ENCODE results near the gene SEC24D.

The SEC24D gene

DNA sequence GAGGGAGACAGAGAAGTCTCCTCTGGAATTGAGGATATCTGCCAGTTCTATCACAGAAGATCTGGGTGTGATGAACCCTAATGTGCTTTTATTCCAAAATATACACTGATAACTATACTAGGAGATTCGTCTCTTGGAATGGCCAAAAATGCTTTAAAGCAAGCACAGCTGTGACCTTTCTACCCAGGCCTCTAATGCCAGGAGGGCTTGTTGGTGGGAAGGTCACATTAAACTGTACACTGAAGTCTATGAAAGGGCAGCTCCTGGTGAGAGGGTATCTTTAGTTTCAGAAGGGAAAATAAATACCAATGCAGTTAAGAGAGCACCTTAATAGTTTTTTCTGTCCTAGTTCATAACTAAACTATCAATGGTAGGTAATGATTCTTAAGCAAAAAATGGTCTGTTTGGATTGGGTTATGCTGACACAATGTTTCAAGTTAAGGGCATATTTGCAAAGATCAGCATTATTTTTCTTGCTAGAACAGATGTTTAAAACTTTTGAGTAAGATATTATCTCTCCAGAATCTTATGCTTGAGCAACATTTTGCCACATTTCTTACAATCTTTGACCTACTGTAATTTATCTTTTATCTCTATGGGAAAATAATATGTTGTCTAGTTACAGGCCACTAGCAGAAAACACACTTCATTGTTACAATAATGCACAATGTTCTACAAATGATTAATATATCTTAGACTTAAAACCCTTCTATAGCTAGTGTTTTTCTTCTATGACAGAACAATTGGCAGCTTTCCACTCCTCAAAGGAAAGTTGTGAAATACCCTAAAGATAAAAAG lies 59.6 kb downstream of the SEC24D start:
- no peak overlapping the region for H3K4me2 ChIP-seq (ENCODE audit: low read depth, low read length, poor library complexity, severe bottlenecking)
- H3K4me1 ChIP-seq (ENCODE audit: insufficient read depth, low read length, poor library complexity, severe bottlenecking) = no peaks in the 10 kb centered on the region
- H3K9me2 ChIP-seq (replicated peaks; ENCODE audit: low read depth, low read length) = no peaks in the 10 kb centered on the region
- no peak overlapping the region for H3K4me3 ChIP-seq (ENCODE audit: low read length, poor library complexity, severe bottlenecking)
- no peaks in the 10 kb centered on the region for H3K36me3 ChIP-seq (ENCODE audit: insufficient read depth, low read length)
- H3K9me3 ChIP-seq (ENCODE audit: insufficient read depth, low read depth, low read length) = no peaks in the 10 kb centered on the region
- no peaks in the 10 kb centered on the region for H3K79me2 ChIP-seq (ENCODE audit: insufficient read depth, low read length)
- no peak for TF ChIP-seq EZH2phosphoT487 (IDR thresholded peaks at IDR 0.05; ENCODE audit: borderline replicate concordance)
- TF ChIP-seq, protein P1, sequence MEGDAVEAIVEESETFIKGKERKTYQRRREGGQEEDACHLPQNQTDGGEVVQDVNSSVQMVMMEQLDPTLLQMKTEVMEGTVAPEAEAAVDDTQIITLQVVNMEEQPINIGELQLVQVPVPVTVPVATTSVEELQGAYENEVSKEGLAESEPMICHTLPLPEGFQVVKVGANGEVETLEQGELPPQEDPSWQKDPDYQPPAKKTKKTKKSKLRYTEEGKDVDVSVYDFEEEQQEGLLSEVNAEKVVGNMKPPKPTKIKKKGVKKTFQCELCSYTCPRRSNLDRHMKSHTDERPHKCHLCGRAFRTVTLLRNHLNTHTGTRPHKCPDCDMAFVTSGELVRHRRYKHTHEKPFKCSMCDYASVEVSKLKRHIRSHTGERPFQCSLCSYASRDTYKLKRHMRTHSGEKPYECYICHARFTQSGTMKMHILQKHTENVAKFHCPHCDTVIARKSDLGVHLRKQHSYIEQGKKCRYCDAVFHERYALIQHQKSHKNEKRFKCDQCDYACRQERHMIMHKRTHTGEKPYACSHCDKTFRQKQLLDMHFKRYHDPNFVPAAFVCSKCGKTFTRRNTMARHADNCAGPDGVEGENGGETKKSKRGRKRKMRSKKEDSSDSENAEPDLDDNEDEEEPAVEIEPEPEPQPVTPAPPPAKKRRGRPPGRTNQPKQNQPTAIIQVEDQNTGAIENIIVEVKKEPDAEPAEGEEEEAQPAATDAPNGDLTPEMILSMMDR (conservative IDR thresholded peaks at IDR 0.05; ENCODE audit: low read length) = no peak
- no peaks in the 10 kb centered on the region for H3F3A ChIP-seq (ENCODE audit: low read depth)
- H3K9ac ChIP-seq (ENCODE audit: low read depth, low read length, poor library complexity, severe bottlenecking) = no peak overlapping the region
- no peaks in the 10 kb centered on the region for H4K20me1 ChIP-seq (ENCODE audit: insufficient read depth, low read length, poor library complexity, severe bottlenecking)
- H3K27me3 ChIP-seq (ENCODE audit: insufficient read depth, low read length, poor library complexity, severe bottlenecking) = no peaks in the 10 kb centered on the region
- H2AFZ ChIP-seq (ENCODE audit: low read length) = no peak overlapping the region

DNA sequence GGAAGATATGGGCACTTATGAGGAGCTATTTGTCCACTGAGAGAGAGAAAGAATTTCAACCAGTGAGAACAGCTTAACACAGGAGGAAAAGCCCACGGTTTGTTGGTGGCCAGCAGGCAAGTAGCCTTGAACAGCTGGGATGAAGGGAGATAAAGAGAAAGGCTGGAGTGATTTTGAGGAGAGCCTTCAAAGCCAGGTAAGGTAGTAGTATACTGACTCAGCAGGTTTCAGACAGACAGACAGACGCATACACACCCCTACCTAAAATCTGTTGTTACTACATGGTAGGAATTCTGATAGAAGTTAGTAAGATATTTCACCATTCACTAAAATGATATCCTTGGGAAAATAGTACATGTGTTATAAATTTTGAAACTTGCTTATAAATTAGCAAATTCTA lies 60.5 kb downstream of the SEC24D start:
- Histone ChIP-seq H3K9me3 (ENCODE audit: insufficient read depth, low read depth, low read length) (no peaks in the 10 kb centered on the region), H4K20me1 (ENCODE audit: insufficient read depth, low read length, poor library complexity, severe bottlenecking) (no peaks in the 10 kb centered on the region), H3K9ac (ENCODE audit: low read depth, low read length, poor library complexity, severe bottlenecking) (no peak overlapping the region), H3K27me3 (ENCODE audit: insufficient read depth, low read length, poor library complexity, severe bottlenecking) (no peaks in the 10 kb centered on the region), H3K79me2 (ENCODE audit: insufficient read depth, low read length) (no peaks in the 10 kb centered on the region), H3F3A (ENCODE audit: low read depth) (no peaks in the 10 kb centered on the region), H3K4me2 (ENCODE audit: low read depth, low read length, poor library complexity, severe bottlenecking) (no peak overlapping the region), H3K36me3 (ENCODE audit: insufficient read depth, low read length) (no peaks in the 10 kb centered on the region), H3K4me3 (ENCODE audit: low read length, poor library complexity, severe bottlenecking) (no peak overlapping the region), H3K4me1 (ENCODE audit: insufficient read depth, low read length, poor library complexity, severe bottlenecking) (no peaks in the 10 kb centered on the region), H3K9me2 (replicated peaks; ENCODE audit: low read depth, low read length) (no peaks in the 10 kb centered on the region), H2AFZ (ENCODE audit: low read length) (no peak overlapping the region)
- no peak for TF ChIP-seq EZH2phosphoT487 (IDR thresholded peaks at IDR 0.05; ENCODE audit: borderline replicate concordance)
- TF ChIP-seq, protein P1 (conservative IDR thresholded peaks at IDR 0.05; ENCODE audit: low read length) = no peak

DNA sequence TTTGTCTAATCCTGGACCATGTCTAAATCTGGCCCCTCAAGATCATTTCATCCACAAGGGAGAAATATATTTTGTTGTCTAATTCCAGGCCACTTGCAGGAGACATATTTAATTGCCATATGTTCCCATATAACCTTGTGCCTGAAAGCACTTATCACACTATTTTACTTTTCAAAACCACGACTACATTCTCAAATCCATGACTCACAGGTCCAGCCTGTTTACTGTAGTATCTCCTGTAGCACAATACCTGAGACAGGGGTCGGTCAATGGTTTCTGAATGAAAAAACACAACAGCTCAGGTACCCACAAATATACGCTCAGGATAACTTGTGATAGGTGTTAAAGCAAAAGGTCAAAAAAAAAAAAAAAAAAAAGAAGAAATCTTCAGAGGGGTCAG lies 60.9 kb downstream of the SEC24D start:
- no peaks in the 10 kb centered on the region for H3K9me3 ChIP-seq (ENCODE audit: insufficient read depth, low read depth, low read length)

More for the DNA sequence above, 60.9 kb downstream of the SEC24D start:
- 0 out of 2 replicates have a peak, but pooled peaks cover 3% of the 10 kb centered on the region for H3K36me3 ChIP-seq (ENCODE audit: insufficient read depth, low read length)
- no peaks in the 10 kb centered on the region for H3K4me1 ChIP-seq (ENCODE audit: insufficient read depth, low read length, poor library complexity, severe bottlenecking)
- H3K4me2 ChIP-seq (ENCODE audit: low read depth, low read length, poor library complexity, severe bottlenecking) = no peak overlapping the region
- no peaks in the 10 kb centered on the region for H3K79me2 ChIP-seq (ENCODE audit: insufficient read depth, low read length)
- H3F3A ChIP-seq (ENCODE audit: low read depth) = no peaks in the 10 kb centered on the region
- TF ChIP-seq, protein P1 (conservative IDR thresholded peaks at IDR 0.05; ENCODE audit: low read length) = no peak
- TF ChIP-seq EZH2phosphoT487 (IDR thresholded peaks at IDR 0.05; ENCODE audit: borderline replicate concordance) = no peak
- H3K9me2 ChIP-seq (replicated peaks; ENCODE audit: low read depth, low read length) = no peaks in the 10 kb centered on the region
- no peaks in the 10 kb centered on the region for H3K27me3 ChIP-seq (ENCODE audit: insufficient read depth, low read length, poor library complexity, severe bottlenecking)
- H3K9ac ChIP-seq (ENCODE audit: low read depth, low read length, poor library complexity, severe bottlenecking) = no peak overlapping the region
- H2AFZ ChIP-seq (ENCODE audit: low read length) = no peak overlapping the region
- no peaks in the 10 kb centered on the region for H4K20me1 ChIP-seq (ENCODE audit: insufficient read depth, low read length, poor library complexity, severe bottlenecking)
- no peak overlapping the region for H3K4me3 ChIP-seq (ENCODE audit: low read length, poor library complexity, severe bottlenecking)
